Ureter (tissue), 1 donor: ENCODE measurements around the gene NHS. TPM values are rescaled to one million over a fixed set of nuclear protein-coding genes. Genes with fewer than 3 reads are reported as not detected.

Experiments
- DNase-seq: peaks from one replicate; pipeline ENCODE4 v3.0.0-alpha.2; 2020; ENCODE audit warnings: low spot score
- total RNA-seq: library from RNA; stranded (reverse); gene quantifications from one replicate; pipeline ENCODE4 v1.2.4, GENCODE V29; 2023
- donor health status: DM: yes; HTN: yes; CAD: no.

Gene NHS
- total RNA-seq, 1 donor from 2014 or later = 17.4 TPM

- DNase-seq = no peak
Measured at GRCh38 chrX:17622331-17622730, 247.3 kb downstream of the NHS start.

- DNase-seq = no peak
Measured at GRCh38 chrX:17623750-17624149, 248.8 kb downstream of the NHS start.

GRCh38 chrX:17627026-17627425 lies 252.0 kb downstream of the NHS start:
- no peak for DNase-seq

- DNase-seq = no peak
Measured at GRCh38 chrX:17628976-17629375, 254.0 kb downstream of the NHS start.

- no peak for DNase-seq
Measured at GRCh38 chrX:17629519-17629918, 254.5 kb downstream of the NHS start.

GRCh38 chrX:17631647-17632046 lies 256.6 kb downstream of the NHS start:
- DNase-seq = no peak

- no peak for DNase-seq
Measured at GRCh38 chrX:17632942-17633341, 257.9 kb downstream of the NHS start.

- DNase-seq = no peak
Measured at GRCh38 chrX:17633546-17633945, 258.5 kb downstream of the NHS start.

- no peak for DNase-seq
Measured at GRCh38 chrX:17634542-17635207, 259.7 kb downstream of the NHS start.

- no peak for DNase-seq
Measured at GRCh38 chrX:17635231-17635630, 260.2 kb downstream of the NHS start.

- no peak for DNase-seq
Measured at GRCh38 chrX:17637235-17637634, 262.2 kb downstream of the NHS start.

- no peak for DNase-seq
Measured at GRCh38 chrX:17638731-17639130, 263.7 kb downstream of the NHS start.

GRCh38 chrX:17642891-17643290 lies 267.9 kb downstream of the NHS start:
- DNase-seq = no peak

- DNase-seq = no peak
Measured at GRCh38 chrX:17643528-17643927, 268.5 kb downstream of the NHS start.

GRCh38 chrX:17644001-17644400 lies 269.0 kb downstream of the NHS start:
- DNase-seq = no peak

GRCh38 chrX:17654116-17654515 lies 279.1 kb downstream of the NHS start:
- no peak for DNase-seq

- no peak for DNase-seq
Measured at GRCh38 chrX:17655211-17656034, 280.4 kb downstream of the NHS start.

GRCh38 chrX:17656035-17656418 lies 281.0 kb downstream of the NHS start:
- DNase-seq = no peak

GRCh38 chrX:17656556-17656955 lies 281.6 kb downstream of the NHS start:
- no peak for DNase-seq

GRCh38 chrX:17662391-17662790 lies 287.4 kb downstream of the NHS start:
- DNase-seq = no peak

GRCh38 chrX:17668929-17669328 lies 293.9 kb downstream of the NHS start:
- no peak for DNase-seq

- no peak for DNase-seq
Measured at GRCh38 chrX:17669458-17669857, 294.5 kb downstream of the NHS start.

GRCh38 chrX:17669891-17670290 lies 294.9 kb downstream of the NHS start:
- no peak for DNase-seq
